Peyer's patch (tissue), 4 donors: ENCODE data around the gene DMD. TPM values are rescaled to one million over a fixed set of nuclear protein-coding genes. Genes with fewer than 3 reads are reported as not detected.

Experiments used
- DNase-seq, 3 donors: peaks; one replicate each; pipeline ENCODE4 v3.0.0-alpha.2; 2017 to 2019
- H3K27ac ChIP-seq, 4 donors: fragments of 200-600 bp; sonication (generic); one replicate each; pipeline ENCODE4 v1.5.1; 2016 to 2019
- H3K27me3 ChIP-seq, 2 donors: fragments of 200-600 bp; sonication (generic); one replicate each; pipeline ENCODE4 v1.5.1; 2019
- H3K36me3 ChIP-seq, 3 donors: fragments of 200-600 bp; sonication (generic); one replicate each; pipeline ENCODE4 v1.5.1; 2016 to 2019
- H3K4me1 ChIP-seq, 4 donors: fragments of 200-600 bp; sonication (generic); one replicate each; pipeline ENCODE4 v1.5.1; 2016 to 2019
- H3K4me3 ChIP-seq, 4 donors: fragments of 200-600 bp; sonication (generic); 1 replicate in 3 of 4; 2 replicates in 1 of 4; pipeline ENCODE4 v1.5.1; 2016 to 2019; ENCODE audit warnings: mild to moderate bottlenecking in 1 of 4
- H3K9me3 ChIP-seq, 4 donors: fragments of 200-600 bp; sonication (generic); one replicate each; pipeline ENCODE4 v1.5.1; 2016 to 2019; ENCODE audit warnings: mild to moderate bottlenecking in 1 of 4
- POLR2A ChIP-seq, 2 donors: fragments of 450-650 bp; IDR thresholded peaks; one replicate each; pipeline ENCODE4 v1.5.1; 2017; ENCODE audit warnings: antibody characterized with exemption in 2 of 2, mild to moderate bottlenecking in 2 of 2, moderate library complexity in 2 of 2
- total RNA-seq, 4 donors: library from RNA; depleted of rRNA; stranded (reverse); fragments of >200 nt; gene quantifications; one replicate each; pipeline ENCODE4 v1.1.0, GENCODE V29; 2016
- TF ChIP-seq, protein P1 (sequence below), 6 experiments: fragments of 450-650 bp in 4 of 6; fragments of 200-600 bp in 2 of 6; sonication (generic) in 1 of 6; IDR thresholded peaks; one replicate each; pipeline ENCODE4 v1.5.1; 2017 to 2019; ENCODE audit warnings: antibody characterized with exemption in 6 of 6, mild to moderate bottlenecking in 3 of 6, moderate library complexity in 1 of 6

The DMD gene
- total RNA-seq, 4 donors from 2014 or later, result 15.8 to 109 (median 19.1) TPM

DNA sequence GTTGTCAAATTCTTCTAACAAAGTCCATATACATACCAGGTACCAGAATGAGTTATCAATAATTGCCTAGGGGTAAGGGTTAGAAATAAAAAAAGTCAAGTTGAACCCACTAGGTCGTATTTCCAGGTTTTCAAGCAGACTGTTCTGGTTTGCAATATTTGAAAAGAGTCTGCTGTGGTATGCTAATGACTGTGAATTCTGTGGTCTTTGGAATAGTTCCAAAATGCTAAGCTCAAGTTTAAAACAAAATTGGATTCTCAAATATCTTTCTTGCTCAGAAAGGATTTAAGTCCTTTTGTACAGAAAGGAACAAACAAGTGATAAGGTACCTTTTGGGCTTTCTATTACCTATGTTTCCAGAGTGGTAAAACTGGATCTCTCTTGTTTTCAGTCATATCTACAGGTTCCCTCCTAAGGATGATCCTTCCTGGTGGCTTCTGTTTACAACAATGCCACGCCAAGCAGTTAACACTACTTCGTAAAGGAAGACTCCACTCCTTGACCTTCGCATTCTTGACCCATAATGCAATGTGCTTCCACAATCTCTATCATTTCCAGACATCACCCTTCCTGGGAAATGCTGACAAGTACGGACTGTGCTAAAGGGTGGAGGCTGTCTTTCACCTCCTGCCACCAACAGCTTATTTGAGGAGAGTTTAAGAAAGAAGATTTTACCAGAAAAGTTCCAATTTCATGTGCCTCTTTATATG lies 1607.8 kb downstream of the DMD start:
- Histone ChIP-seq H3K27ac (no peak overlapping the region), H3K27me3 (no peaks in the 10 kb centered on the region), H3K4me1 (no peaks in the 10 kb centered on the region), H3K36me3 (no peaks in the 10 kb centered on the region), H3K9me3 (no peaks in the 10 kb centered on the region), H3K4me3 (no peak overlapping the region)
- TF ChIP-seq, protein P1, sequence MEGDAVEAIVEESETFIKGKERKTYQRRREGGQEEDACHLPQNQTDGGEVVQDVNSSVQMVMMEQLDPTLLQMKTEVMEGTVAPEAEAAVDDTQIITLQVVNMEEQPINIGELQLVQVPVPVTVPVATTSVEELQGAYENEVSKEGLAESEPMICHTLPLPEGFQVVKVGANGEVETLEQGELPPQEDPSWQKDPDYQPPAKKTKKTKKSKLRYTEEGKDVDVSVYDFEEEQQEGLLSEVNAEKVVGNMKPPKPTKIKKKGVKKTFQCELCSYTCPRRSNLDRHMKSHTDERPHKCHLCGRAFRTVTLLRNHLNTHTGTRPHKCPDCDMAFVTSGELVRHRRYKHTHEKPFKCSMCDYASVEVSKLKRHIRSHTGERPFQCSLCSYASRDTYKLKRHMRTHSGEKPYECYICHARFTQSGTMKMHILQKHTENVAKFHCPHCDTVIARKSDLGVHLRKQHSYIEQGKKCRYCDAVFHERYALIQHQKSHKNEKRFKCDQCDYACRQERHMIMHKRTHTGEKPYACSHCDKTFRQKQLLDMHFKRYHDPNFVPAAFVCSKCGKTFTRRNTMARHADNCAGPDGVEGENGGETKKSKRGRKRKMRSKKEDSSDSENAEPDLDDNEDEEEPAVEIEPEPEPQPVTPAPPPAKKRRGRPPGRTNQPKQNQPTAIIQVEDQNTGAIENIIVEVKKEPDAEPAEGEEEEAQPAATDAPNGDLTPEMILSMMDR (IDR thresholded peaks at IDR 0.05), result no peak
- TF ChIP-seq POLR2A (IDR thresholded peaks at IDR 0.05), result no peak
- no peak for DNase-seq

DNA sequence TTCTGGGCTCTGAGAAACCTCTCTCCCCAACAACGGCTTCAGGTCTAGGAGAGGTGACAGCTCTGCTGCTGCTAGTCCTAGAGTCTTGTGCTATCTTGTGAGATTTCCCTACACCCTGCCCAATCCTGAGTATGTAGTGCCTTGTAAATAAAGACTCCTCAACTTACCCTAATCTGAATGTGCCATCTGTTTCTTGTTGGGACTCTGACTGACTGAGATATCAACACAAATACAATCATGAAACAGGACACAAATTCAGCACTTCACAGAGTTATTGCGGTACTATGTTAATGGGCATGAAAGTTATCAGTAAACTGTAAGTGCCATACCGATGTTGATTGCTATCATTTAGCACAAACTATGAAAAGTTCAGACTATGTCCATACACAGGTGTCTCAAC lies 1610.5 kb downstream of the DMD start:
- H3K9me3 ChIP-seq, result no peaks in the 10 kb centered on the region
- DNase-seq, result no peak
- no peaks in the 10 kb centered on the region for H3K36me3 ChIP-seq
- TF ChIP-seq, protein P1 (IDR thresholded peaks at IDR 0.05), result no peak
- TF ChIP-seq POLR2A (IDR thresholded peaks at IDR 0.05), result no peak
- no peak overlapping the region for H3K27ac ChIP-seq
- H3K27me3 ChIP-seq, result no peaks in the 10 kb centered on the region
- H3K4me3 ChIP-seq, result no peak overlapping the region
- H3K4me1 ChIP-seq, result no peaks in the 10 kb centered on the region

DNA sequence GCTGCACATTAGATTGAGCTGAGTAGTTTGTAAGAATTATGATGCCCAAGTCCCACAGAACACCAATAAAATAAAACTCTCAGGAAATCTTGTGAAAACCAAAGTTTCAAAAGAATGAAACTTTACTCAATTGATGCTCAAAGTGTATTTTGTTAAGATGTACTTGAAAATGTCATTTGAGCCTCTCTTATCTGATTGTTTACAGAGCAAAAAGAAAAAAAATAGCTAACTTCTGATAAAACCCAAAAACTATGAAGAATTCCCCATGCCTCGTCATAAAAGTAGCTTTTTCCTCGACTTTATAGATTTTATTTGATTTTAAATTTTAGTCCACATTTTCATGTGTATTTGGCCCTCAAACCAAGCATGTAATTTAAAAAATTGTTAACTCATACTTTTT lies 1618.0 kb downstream of the DMD start:
- H3K27ac ChIP-seq, result no peak overlapping the region
- H3K9me3 ChIP-seq, result no peaks in the 10 kb centered on the region
- H3K27me3 ChIP-seq, result no peaks in the 10 kb centered on the region
- no peak for DNase-seq
- no peaks in the 10 kb centered on the region for H3K36me3 ChIP-seq
- H3K4me3 ChIP-seq, result no peak overlapping the region
- H3K4me1 ChIP-seq, result no peaks in the 10 kb centered on the region
- TF ChIP-seq, protein P1 (IDR thresholded peaks at IDR 0.05), result no peak
- no peak for TF ChIP-seq POLR2A (IDR thresholded peaks at IDR 0.05)

DNA sequence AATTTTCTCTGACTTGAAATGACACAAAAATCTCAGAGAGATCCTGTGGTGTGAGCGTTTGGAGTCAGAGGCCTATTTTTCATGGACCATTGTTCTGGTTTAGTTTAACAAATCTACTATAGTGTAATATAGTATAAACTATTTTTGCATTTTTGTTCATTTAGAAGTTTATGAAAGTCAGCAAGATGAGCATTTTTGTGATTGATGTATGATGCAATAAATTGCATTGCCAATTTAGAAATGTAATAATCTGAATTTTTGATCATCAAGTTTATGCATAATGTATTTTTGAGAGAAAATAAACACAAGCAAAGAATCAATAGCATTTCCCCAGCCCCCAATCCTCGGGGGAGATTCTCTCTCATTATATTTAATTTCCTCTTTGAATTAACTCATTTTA lies 1620.0 kb downstream of the DMD start:
- no peaks in the 10 kb centered on the region for H3K36me3 ChIP-seq
- no peaks in the 10 kb centered on the region for H3K4me1 ChIP-seq
- no peak overlapping the region for H3K27ac ChIP-seq
- DNase-seq, result no peak
- H3K27me3 ChIP-seq, result no peaks in the 10 kb centered on the region
- no peaks in the 10 kb centered on the region for H3K9me3 ChIP-seq
- H3K4me3 ChIP-seq, result no peak overlapping the region
- TF ChIP-seq, protein P1 (IDR thresholded peaks at IDR 0.05), result no peak
- TF ChIP-seq POLR2A (IDR thresholded peaks at IDR 0.05), result no peak

DNA sequence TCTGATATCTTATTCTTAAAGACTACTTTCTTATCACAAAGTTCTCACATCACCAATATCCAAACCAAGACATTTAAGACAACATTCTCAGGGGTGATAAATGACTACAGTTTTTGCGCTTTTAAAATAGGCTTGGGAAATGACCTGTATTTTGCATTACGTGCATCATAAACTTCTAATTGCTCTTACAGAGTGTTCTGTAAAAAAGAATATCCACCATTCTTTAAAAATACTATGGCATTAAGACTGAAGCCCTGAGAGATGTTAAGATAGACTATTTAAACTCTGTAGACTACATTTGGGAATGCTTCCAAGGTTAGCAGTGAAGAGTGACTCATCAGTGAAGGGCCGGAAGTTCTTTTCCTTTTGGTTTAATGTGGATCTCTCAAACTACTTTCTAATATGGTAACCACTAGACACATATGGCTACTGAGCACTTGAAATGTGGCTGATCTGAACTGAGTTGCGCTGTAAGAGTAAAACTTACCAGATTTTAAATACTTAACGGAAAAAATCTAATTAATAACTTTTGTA lies 1620.7 kb downstream of the DMD start:
- TF ChIP-seq, protein P1 (IDR thresholded peaks at IDR 0.05), result no peak
- no peak for TF ChIP-seq POLR2A (IDR thresholded peaks at IDR 0.05)
- no peak for DNase-seq
- no peak overlapping the region for H3K27ac ChIP-seq
- H3K9me3 ChIP-seq, result no peaks in the 10 kb centered on the region
- H3K36me3 ChIP-seq, result no peaks in the 10 kb centered on the region
- H3K4me3 ChIP-seq, result no peak overlapping the region
- H3K27me3 ChIP-seq, result no peaks in the 10 kb centered on the region
- H3K4me1 ChIP-seq, result no peaks in the 10 kb centered on the region
